GM13976 (cell line): ENCODE measurements around the gene PTPRM.

Experiments
- DNase-seq: peaks from one replicate; pipeline ENCODE4 v3.0.0; 2012; ENCODE audit warnings: low spot score
- in situ Hi-C: fragments of 300-500 bp; cut with MboI; formaldehyde crosslinking; loops from one replicate; pipeline ENCODE4 v1.12.0; 2022; ENCODE audit warnings: low sequenced_read_pairs, mixed read lengths, inconsistent platforms; ENCODE audit not compliant: unreplicated experiment
- TF ChIP-seq, protein P1 (sequence below): IDR thresholded peaks from 2 replicates; pipeline ENCODE4 v1.5.1; 2012; ENCODE audit warnings: borderline replicate concordance, mild to moderate bottlenecking; ENCODE audit not compliant: insufficient read depth; ENCODE audit errors: extremely low read depth, missing control alignments, control extremely low read depth

The PTPRM gene

DNA sequence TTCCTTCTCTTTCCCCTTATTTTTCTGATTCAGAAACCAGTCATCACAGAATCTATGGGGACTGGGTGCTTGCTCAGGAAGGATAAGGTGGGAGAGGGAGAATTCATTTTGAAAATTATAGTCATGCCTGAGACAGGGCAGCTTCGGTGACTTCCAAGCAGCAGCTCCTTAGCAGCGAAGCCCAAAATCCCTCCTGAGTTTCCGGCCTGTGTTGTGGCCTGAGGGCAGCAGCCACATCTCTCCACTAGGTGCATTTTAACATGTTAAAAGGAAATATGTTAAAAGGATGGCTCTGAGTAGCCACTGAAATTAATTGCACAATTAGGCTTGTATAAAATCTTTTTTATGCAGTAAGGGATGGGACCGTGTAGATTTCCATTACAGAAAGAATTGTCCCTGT is 835.1 kb downstream of the PTPRM start:
- TF ChIP-seq, protein P1, sequence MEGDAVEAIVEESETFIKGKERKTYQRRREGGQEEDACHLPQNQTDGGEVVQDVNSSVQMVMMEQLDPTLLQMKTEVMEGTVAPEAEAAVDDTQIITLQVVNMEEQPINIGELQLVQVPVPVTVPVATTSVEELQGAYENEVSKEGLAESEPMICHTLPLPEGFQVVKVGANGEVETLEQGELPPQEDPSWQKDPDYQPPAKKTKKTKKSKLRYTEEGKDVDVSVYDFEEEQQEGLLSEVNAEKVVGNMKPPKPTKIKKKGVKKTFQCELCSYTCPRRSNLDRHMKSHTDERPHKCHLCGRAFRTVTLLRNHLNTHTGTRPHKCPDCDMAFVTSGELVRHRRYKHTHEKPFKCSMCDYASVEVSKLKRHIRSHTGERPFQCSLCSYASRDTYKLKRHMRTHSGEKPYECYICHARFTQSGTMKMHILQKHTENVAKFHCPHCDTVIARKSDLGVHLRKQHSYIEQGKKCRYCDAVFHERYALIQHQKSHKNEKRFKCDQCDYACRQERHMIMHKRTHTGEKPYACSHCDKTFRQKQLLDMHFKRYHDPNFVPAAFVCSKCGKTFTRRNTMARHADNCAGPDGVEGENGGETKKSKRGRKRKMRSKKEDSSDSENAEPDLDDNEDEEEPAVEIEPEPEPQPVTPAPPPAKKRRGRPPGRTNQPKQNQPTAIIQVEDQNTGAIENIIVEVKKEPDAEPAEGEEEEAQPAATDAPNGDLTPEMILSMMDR: no peak
- in situ Hi-C loops: no loop called here
- no peak for DNase-seq

GRCh38 chr18:8403713-8404112 is 836.6 kb downstream of the PTPRM start:
- TF ChIP-seq, protein P1: no peak
- in situ Hi-C loops: no loop called here
- no peak for DNase-seq

- in situ Hi-C loops: no loop called here
- no peak for DNase-seq
- TF ChIP-seq, protein P1: no peak
These were observed 839.2 kb downstream of the PTPRM start for GRCh38 chr18:8406186-8406867.

GRCh38 chr18:8406868-8407250 is 839.7 kb downstream of the PTPRM start:
- in situ Hi-C loops: no loop called here
- TF ChIP-seq, protein P1: no peak

DNA sequence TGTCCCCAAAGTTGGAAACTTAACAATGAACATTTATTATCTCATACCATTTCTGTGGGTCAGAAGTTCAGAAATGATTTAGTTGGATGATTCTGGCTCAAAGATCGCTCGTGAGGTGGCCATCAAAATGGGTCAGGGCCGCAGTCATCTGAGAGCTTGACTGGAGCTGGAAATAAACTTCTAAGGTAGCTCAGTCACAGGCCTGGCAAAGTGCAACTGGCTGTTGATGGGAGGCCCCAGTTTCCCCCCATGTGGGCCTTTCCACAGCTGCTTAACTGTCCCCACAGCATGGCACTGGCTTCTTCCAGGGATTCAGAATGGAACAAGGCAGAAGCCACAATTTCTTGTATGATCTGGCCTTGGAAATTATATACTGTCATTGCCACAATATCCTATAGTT is 842.0 kb downstream of the PTPRM start:
- in situ Hi-C loops: no loop called here
- TF ChIP-seq, protein P1: no peak
- no peak for DNase-seq

More at GRCh38 chr18:8406868-8407250, 839.7 kb downstream of the PTPRM start:
- no peak for DNase-seq

DNA sequence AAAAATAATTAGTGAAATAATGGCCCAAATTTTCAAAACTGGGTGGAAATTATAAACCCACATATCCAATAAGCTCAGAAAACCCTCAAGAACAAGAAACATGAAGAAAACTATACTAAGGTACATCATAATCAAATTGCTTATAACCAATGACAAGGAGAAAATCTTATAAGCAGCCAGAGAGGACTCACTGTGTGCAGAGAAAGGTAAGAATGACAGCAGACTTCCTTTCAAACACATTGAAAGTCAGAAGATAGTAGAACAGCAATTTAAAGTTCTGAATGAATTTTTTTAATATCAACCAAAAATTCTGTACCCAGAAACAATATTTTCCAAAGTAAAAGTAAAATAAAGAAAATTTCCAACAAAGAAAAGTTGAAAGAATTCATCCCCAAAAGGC is 844.4 kb downstream of the PTPRM start:
- in situ Hi-C loops: no loop called here
- DNase-seq: no peak
- TF ChIP-seq, protein P1: no peak
